GM12874 (cell line): ENCODE data around the gene FCHO2.

Experiments
- CTCF ChIP-seq: IDR thresholded peaks from 2 replicates; pipeline ENCODE4 v1.5.1; 2011; ENCODE audit warnings: low read depth, mild to moderate bottlenecking, control low read depth, low read length, moderate library complexity; ENCODE audit not compliant: insufficient read depth

The FCHO2 gene

DNA sequence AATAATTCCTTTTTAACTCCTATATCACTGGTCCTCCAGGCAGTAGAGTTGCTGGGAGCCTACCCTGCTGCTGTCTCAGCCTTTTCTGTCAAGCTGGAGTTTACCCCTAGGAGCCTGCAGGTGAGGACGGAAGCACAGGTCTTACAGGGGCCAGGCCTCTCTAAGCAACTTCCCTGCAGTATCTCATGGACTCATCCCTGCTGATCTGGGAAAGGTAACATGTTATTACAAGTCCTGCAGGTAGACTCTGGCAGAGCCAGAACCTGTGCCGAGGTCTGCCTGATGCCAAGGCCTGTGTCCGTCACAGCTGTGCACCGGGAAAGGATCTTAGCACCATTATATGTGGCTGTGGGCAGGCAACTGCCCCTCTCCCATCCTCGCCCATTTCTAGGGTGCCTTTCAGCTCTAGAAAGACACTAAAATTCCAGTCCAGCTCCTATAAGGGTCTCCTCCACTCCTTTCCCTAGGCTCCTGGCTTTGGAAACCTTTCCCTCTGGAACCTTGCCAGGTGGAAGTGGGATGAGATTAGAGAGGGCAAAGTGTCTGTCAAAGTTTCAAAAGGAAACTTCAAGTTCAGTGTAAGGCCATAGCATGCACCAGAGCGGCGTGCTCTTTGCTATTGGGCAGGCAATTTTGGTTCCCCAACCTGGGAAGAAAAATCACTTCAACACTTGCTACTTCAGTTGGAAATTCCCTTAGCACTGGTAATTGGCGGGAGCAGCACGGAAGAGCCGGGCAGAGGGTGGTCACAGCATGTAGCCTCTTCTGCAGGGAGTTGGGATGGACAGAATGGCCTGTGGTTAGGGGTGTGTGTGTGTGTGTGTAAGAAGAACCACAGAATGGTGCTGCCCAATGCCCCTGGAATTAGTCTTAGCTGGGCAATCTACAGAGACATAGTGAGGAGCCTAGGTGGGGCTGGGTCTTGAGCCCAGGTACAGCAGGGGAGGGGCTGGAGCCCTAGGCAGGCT is 182.0 kb downstream of the FCHO2 start:
- no peak for TF ChIP-seq CTCF

DNA sequence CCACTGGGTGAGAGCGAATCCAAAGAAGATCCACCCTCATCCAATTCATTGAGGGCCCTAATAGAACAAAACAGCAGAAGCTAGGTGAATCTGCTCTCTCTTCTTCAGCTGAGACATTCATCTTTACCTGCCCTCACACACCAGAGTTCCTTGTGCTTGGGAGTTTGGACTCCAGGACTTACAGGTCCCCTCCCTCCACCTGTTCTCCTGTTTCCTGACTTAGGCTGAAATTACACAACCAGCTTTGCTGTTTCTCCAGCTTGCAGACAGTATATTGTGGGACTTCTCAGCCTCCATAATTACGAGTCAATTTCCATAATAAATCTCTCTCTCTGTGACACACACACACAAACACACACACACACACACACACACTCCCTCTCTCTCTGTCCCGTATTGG is 183.6 kb downstream of the FCHO2 start:
- TF ChIP-seq CTCF: no peak
